Left lobe of liver (tissue), 2 donors: ENCODE data around the gene FAM83D. TPM values are rescaled to one million over a fixed set of nuclear protein-coding genes. Genes with fewer than 3 reads are reported as not detected.
"Not testable (repeated sequence)": the region's sequence is repeated elsewhere in the genome, so short reads cannot be mapped to it uniquely, and the experiment has no call there.

Source experiments
- ATAC-seq: fragments of 200-7000 bp; cut with Tn5 transposase; one replicate; pipeline ENCODE4 v1.9.1; 2020; ENCODE audit warnings: mild to moderate bottlenecking, moderate library complexity
- DNase-seq: peaks from one replicate; pipeline ENCODE4 v3.0.0-alpha.2; 2020; ENCODE audit warnings: low spot score
- total RNA-seq: library from RNA; stranded (reverse); gene quantifications from one replicate; pipeline ENCODE4 v1.2.1, GENCODE V29; 2021
- donor health status: DM: no; HTN: no; CAD: no; lungs with moderate emphysema.
- donor health status: DM: no; HTN: yes; CAD: no.

Gene FAM83D
- total RNA-seq, 1 donor from 2014 or later = 2.9 TPM

DNA sequence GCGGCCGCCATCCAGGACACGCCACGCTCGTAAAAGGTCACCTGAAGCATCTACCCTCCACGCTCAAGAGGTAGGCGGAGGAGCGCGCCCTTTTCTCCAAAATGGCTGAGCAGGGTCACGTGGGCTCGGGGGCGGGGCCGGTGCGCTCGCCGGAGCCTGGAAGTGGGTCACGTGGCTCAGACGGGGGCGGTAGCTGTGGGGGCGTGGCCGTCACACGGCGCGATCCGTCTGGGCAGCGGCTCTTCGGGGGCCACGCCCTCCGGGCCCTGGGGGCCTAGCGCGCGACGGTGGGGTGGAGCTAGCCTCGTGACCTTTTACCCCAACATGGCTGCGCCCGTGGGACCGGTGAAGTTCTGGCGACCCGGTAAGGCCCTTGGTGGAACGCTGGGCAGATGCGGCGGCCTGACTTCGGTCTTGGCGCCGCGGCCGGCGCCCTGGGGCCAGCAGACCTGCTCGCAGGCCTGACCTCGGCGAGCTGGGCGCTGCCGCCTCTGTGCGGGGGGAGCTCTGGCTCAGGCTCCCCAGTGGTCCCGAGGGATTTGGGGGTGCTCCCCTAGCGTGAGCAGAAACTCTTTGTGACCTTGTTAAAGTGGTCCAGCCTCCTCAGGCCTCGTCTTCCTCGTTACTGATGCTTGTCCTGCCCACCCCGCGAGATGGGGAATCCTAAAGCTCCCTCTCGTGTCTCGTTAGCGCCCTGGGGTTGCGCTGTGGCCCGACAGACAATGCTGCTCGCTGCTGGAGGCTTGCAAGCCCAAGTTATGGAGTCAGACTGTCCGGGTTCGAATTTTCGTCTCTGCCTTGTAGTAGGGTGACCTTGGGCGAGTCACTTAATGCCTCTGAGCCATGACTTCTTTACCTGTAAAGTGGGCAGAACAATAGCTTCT, 36.1 kb downstream of the FAM83D start, which contains the start of gene DHX35:
Gene DHX35 (plus strand): TSS at position 301 of the 884 bp plus-strand sequence. CDS start 24 bp downstream, at position 325.
- ATAC-seq (peak; percentile 99), DNase-seq (peak; percentile 99)

GRCh38 chr20:38962928-38963401, 36.7 kb downstream of the FAM83D start:
- no peak for ATAC-seq
- DNase-seq = no peak

GRCh38 chr20:38963745-38964144, 37.5 kb downstream of the FAM83D start:
- ATAC-seq (no peak), DNase-seq (no peak)

DNA sequence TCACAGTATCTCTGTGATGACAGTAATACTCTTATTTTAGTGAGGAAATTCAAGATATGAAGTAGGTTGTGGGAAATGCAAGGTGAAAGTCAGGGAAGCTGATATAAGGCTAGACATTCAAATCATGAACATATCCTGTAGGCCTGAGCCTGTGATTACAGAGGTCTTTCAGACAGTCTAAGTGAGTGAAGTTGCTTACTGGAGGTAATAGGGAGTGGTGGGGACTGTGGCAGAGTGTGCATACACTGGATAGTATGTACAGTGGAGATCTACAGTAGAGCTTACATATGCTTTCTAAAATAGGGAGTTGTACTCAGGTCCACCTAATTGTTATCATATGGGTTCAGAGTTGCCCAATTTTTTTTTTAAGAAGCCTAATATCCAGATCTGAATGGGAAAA, 39.0 kb downstream of the FAM83D start:
- ATAC-seq = no peak
- no peak for DNase-seq

- ATAC-seq (no peak), DNase-seq (no peak)
These were observed 41.9 kb downstream of the FAM83D start for GRCh38 chr20:38968090-38968489.

- no peak for DNase-seq
- peak; percentile 41 for ATAC-seq
These were observed 43.5 kb downstream of the FAM83D start for GRCh38 chr20:38969708-38970107.

GRCh38 chr20:38970302-38970701, 44.1 kb downstream of the FAM83D start:
- DNase-seq (no peak), ATAC-seq (no peak)

DNA sequence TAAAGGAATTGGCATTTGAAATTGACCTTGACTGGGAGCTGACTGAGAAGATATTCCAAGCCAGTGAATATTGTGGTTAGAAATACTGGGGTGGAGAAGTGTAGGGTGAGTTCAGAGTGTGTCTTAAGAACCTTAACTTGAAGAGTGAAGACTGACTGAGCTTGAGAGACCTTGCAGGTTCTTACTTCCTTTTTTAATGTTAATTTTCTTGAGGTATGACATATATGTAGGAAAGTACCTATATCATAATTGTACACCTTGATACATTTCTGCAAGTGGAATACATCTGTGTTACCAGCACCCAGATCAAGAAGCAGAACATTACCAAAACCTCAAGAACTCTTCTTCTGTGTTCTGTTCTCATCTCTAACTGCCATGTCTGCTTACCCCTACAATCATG, 46.9 kb downstream of the FAM83D start:
- no peak for ATAC-seq
- no peak for DNase-seq

- ATAC-seq (peak; percentile 83), DNase-seq (no peak)
These were observed 47.4 kb downstream of the FAM83D start for GRCh38 chr20:38973645-38974044.

DNA sequence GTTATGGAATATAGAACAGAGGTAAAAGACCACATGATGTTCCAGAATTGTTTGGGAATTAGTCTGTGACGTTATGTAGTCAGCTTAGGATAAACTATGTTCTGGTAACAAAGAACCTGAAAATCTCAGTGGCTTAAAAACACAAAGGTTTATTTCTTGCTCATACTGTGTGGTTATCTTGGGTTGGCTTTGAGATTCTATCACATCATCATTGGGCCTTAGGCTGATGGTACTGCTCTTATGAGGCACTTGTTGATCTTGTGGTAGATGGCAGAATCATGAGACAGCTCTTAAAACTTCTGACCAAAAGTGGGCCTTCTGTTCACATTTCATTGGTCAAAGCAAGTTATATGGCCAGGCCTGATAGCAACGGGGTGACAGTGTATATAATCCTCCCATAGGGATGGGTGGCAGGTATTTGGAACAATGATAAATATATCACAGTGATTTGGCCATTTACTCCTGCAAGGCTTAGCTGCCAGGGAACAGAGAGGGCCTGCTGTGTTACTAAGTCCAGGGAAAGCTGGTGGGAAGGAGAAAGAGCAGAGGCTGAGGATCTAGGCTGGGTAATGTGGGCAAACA, 49.4 kb downstream of the FAM83D start:
- no peak for DNase-seq
- no peak for ATAC-seq

GRCh38 chr20:38979434-38979833, 53.2 kb downstream of the FAM83D start:
- no peak for ATAC-seq
- DNase-seq = no peak

DNA sequence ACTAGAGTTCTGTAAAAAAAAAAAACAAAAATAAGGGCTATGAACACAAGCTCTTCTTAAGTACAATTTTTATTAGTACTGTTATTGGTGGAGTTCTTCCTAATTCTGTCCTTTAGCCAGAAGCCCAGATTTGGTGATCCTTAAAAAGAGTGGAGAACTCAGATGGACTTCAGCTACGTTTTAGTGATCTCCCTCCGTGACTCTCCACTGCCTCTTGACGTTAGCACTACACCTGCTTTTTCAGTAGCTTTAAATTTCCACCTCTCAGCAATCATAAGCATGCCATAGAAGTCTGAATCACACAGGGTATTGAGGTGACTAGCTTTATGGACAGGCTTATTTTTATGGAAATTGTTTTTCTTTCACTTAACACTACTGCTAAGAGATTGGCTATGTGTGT, 53.6 kb downstream of the FAM83D start:
- ATAC-seq = no peak
- no peak for DNase-seq

DNA sequence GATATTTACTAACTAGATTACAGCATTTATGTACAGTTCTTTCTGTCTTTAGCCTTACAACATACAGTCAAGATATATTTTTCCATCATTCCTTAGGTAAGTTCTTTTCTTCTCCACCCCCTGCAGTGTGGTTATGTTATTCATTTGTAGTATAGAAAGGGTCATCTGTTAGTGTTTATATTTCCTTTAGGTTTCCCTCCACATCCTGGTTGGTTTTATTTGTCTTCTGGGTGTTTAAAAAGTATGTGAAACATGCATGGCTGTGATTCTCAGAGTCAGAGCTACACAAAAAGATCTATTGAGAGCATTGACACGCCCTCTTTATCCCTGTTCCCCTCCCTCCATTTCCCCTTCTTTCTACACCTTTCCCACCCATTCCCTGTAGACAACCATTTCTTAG, 56.1 kb downstream of the FAM83D start:
- no peak for DNase-seq
- no peak for ATAC-seq

- peak; percentile 36 for ATAC-seq
- no peak for DNase-seq
These were observed 58.8 kb downstream of the FAM83D start for GRCh38 chr20:38985060-38985459.

DNA sequence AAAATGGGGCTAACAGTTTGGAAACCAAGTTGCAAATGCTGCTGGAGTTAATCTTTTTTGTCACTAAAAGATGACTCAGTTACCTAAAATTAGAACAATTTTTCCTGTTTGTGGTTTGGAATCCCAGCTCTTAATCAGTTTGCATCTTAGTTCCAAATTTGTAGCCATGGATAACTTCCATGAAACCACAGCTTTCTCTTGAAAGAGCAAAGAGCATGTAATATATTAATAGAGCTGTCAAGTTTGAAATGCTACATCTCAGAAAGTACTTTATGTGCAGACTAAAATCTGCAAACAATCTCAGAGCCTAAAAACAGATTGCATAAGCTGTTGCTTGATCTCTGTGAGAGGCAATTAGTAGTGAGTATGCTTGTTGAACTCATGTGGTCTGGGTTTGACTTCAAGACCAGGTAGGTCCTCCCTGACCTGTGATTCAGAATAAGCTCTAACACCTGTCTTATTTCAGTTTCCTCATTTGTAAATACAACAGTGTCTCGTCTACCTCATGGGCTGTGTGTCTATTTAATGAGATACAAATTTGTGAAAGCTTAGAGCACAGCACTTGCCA, 59.5 kb downstream of the FAM83D start:
- ATAC-seq (peak; percentile 81), DNase-seq (no peak)

GRCh38 chr20:38986663-38987062, 60.4 kb downstream of the FAM83D start:
- ATAC-seq (peak; percentile 31), DNase-seq (no peak)

DNA sequence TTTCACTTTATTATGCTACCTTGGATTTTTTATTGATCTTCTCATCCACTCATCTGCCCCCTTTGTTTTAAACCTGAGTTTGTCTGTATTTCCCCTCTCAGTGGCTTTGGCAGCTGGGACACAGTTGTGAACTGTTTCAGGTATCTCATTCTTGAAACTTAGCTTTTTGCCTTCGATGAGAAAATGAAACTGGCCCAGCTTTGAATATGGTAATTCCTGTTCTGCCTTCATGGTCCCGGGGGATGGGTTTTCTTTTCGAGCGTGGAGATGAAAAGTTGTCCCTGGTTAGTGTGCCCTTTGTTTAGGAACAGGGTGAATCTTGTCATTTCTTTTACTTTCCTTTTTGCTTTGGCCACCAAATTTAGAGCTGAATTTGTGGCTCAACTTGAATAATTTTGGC, 61.6 kb downstream of the FAM83D start:
- no peak for ATAC-seq
- DNase-seq = no peak

- ATAC-seq (no peak), DNase-seq (no peak)
These were observed 64.5 kb downstream of the FAM83D start for GRCh38 chr20:38990728-38991127.

GRCh38 chr20:38991814-38992704, 65.8 kb downstream of the FAM83D start:
- ATAC-seq (peak; percentile 74), DNase-seq (no peak)

GRCh38 chr20:38995536-38996044, 69.4 kb downstream of the FAM83D start:
- DNase-seq = peak; percentile 60
- ATAC-seq = peak; percentile 81

GRCh38 chr20:38996866-38997265, 70.6 kb downstream of the FAM83D start:
- ATAC-seq, DNase-seq: not testable (repeated sequence)
